GM12878 (cell line): ENCODE measurements around the gene SPON2. TPM values are rescaled to one million over a fixed set of nuclear protein-coding genes. Genes with fewer than 3 reads are reported as not detected.
A peak's percentile ranks its signal among the peaks of the same experiment; 100 is the strongest.

Experiments used
- ATAC-seq: fragments of 200-7000 bp; cut with Tn5 transposase; 3 replicates; pipeline ENCODE4 v1.9.1; 2020; ENCODE audit warnings: mild to moderate bottlenecking, moderate library complexity
- BruUV-seq: library from RNA; stranded (reverse); fragments of 400-500 nt; replicated peaks from 2 replicates; lab custom pipeline; 2021; lab: Mats Ljungman, UMichigan
- CTCF ChIA-PET: fragments of 300-600 bp; sonication (Branson Sonifier 250); formaldehyde crosslinking; extraction: SDS; loops from one replicate; lab custom pipeline; 2021; ENCODE audit warnings: inconsistent platforms; lab: Yijun Ruan, JAX
- POLR2A ChIA-PET: fragments of 350-600 bp; formaldehyde crosslinking; extraction: SDS; loops from one replicate; lab custom pipeline; 2021; ENCODE audit warnings: inconsistent platforms; lab: Charles Lee
- RAD21 ChIA-PET: fragments of 300-600 bp; sonication (Branson Sonifier 250); formaldehyde crosslinking; loops from one replicate; lab custom pipeline; 2023; ENCODE audit warnings: antibody characterized with exemption; ENCODE audit not compliant: unreplicated experiment; lab: Charles Lee
- SMC1A ChIA-PET: fragments of 300-600 bp; sonication (Branson Sonifier 250); formaldehyde crosslinking; loops from one replicate; lab custom pipeline; 2023; ENCODE audit not compliant: unreplicated experiment, uncharacterized antibody; lab: Charles Lee
- DNase-seq: peaks from one replicate; pipeline ENCODE4 v3.0.0-alpha.2; 2011; ENCODE audit warnings: low read depth, low spot score
- FAIRE-seq: peaks from 3 replicates; lab custom pipeline; 2011; peaks lifted over from hg19 to GRCh38; lab: Jason Lieb, UNC
- H2AFZ ChIP-seq: 2 replicates; pipeline ENCODE4 v1.6.0; 2011; ENCODE audit warnings: low read depth, low read length, control low read depth; ENCODE audit not compliant: control insufficient read depth
- H3K27ac ChIP-seq: 2 replicates; pipeline ENCODE4 v1.5.1; 2011; ENCODE audit warnings: control low read depth; ENCODE audit not compliant: control insufficient read depth, insufficient read depth
- H3K27me3 ChIP-seq, 2 experiments: replicated peaks in 1 of 2; 2 replicates each; pipeline versions ENCODE4 v1.6.0 to v1.6.1; 2011; ENCODE audit warnings: low read length in 1 of 2; ENCODE audit not compliant: control insufficient read depth in 2 of 2, insufficient read depth in 2 of 2
- H3K36me3 ChIP-seq, 2 experiments: 2 replicates each; pipeline ENCODE4 v1.5.1; 2011; ENCODE audit warnings: low read length in 1 of 2; ENCODE audit not compliant: control insufficient read depth in 2 of 2, insufficient read depth in 2 of 2
- H3K4me1 ChIP-seq: 2 replicates; pipeline ENCODE4 v1.6.1; 2011; ENCODE audit warnings: mild to moderate bottlenecking, low read length, moderate library complexity, mixed read lengths; ENCODE audit not compliant: control insufficient read depth, insufficient read depth
- H3K4me2 ChIP-seq: 2 replicates; pipeline ENCODE4 v1.6.0; 2011; ENCODE audit warnings: control low read depth; ENCODE audit not compliant: control insufficient read depth, insufficient read depth
- H3K4me3 ChIP-seq: fragments of 200-600 bp; sonication (generic); 2 replicates; pipeline ENCODE4 v1.5.1; 2016
- H3K79me2 ChIP-seq: 2 replicates; pipeline ENCODE4 v1.6.0; 2011; ENCODE audit warnings: low read length; ENCODE audit not compliant: control insufficient read depth, insufficient read depth
- H3K9ac ChIP-seq: 2 replicates; pipeline ENCODE4 v1.8.0; 2011; ENCODE audit warnings: low read length, control low read depth, mixed read lengths; ENCODE audit not compliant: control insufficient read depth, insufficient read depth
- H3K9me3 ChIP-seq: replicated peaks from 3 replicates; pipeline ENCODE4 v1.5.1; 2011; ENCODE audit warnings: mild to moderate bottlenecking, low read length; ENCODE audit not compliant: control insufficient read depth, insufficient read depth
- H4K20me1 ChIP-seq: 2 replicates; pipeline ENCODE4 v1.6.0; 2011; ENCODE audit not compliant: control insufficient read depth, insufficient read depth
- CHD4 ChIP-seq: fragments of 200-600 bp; sonication (generic); IDR thresholded peaks from 2 replicates; pipeline ENCODE4 v1.6.1; 2016; ENCODE audit warnings: mild to moderate bottlenecking
- FOS ChIP-seq: IDR thresholded peaks from 3 replicates; pipeline ENCODE4 v1.6.1; 2011; ENCODE audit warnings: borderline replicate concordance; ENCODE audit not compliant: insufficient read length; ENCODE audit errors: extremely low read depth
- SMARCA5 ChIP-seq: fragments of 450-650 bp; IDR thresholded peaks from 2 replicates; pipeline ENCODE4 v1.6.1; 2017; ENCODE audit warnings: mild to moderate bottlenecking
- WGBS: methylation state at CpG from one replicate; pipeline ENCODE4 v1.1.6; 2016; ENCODE audit warnings: low lambda C conversion rate; ENCODE audit not compliant: insufficient replicate concordance, insufficient coverage; ENCODE audit errors: missing lambda C conversion rate; 5-methylcytosine and 5-hydroxymethylcytosine counted together
- in situ Hi-C: fragments of 300-500 bp; cut with MboI; formaldehyde crosslinking; loops from 9 replicates; pipeline ENCODE4 v1.14.3; 2018; ENCODE audit warnings: mixed read lengths
- intact Hi-C: fragments of 100-400 bp; cut with micrococcal nuclease; formaldehyde crosslinking; loops from one replicate; pipeline ENCODE4 v1.14.2; 2022; ENCODE audit not compliant: unreplicated experiment
- polyA plus RNA-seq, 11 experiments: library from polyadenylated mRNA; depleted of rRNA in 4 of 11; unstranded in 6 of 11; stranded (reverse) in 5 of 11; fragments of >200 nt; fragmentation: Nextera tagmentation in 4 of 11; fragmentation: Illumina TruSeq in 1 of 11; extraction: Ambion mirVana in 4 of 11; extraction: Trizol in 1 of 11; gene quantifications; 1 replicate in 1 of 11; 2 replicates in 10 of 11; pipeline versions ENCODE4 v1.2.1 to v1.2.3, GENCODE V29; 2011 to 2016; ENCODE audit warnings: inconsistent platforms in 2 of 11, missing spikeins in 2 of 11, low read depth in 1 of 11
- total RNA-seq, 4 experiments: library from RNA; depleted of rRNA in 3 of 4; stranded (reverse); fragments of >200 nt in 3 of 4; fragmentation: Illumina TruSeq in 1 of 4; extraction: Trizol in 1 of 4; gene quantifications; 2 replicates each; pipeline versions ENCODE4 v1.2.1 to v1.2.3, GENCODE V29; 2013 to 2021
- TF ChIP-seq, protein P1 (sequence below): fragments of 450-650 bp; formaldehyde crosslinking; IDR thresholded peaks from 2 replicates; pipeline ENCODE4 v1.4.0; 2022; ENCODE audit warnings: mild to moderate bottlenecking, moderate library complexity
- TF ChIP-seq, protein P2 (sequence below): fragments of 450-650 bp; IDR thresholded peaks from 2 replicates; pipeline ENCODE4 v1.6.1; 2016; ENCODE audit warnings: mild to moderate bottlenecking

The SPON2 gene
- total and polyA plus RNA-seq, 10 of the 15 experiments (the other 5 are each of a cell fraction or from before 2014, with no cell fraction given), result 1.1 to 11.2 (median 7.3) TPM

DNA sequence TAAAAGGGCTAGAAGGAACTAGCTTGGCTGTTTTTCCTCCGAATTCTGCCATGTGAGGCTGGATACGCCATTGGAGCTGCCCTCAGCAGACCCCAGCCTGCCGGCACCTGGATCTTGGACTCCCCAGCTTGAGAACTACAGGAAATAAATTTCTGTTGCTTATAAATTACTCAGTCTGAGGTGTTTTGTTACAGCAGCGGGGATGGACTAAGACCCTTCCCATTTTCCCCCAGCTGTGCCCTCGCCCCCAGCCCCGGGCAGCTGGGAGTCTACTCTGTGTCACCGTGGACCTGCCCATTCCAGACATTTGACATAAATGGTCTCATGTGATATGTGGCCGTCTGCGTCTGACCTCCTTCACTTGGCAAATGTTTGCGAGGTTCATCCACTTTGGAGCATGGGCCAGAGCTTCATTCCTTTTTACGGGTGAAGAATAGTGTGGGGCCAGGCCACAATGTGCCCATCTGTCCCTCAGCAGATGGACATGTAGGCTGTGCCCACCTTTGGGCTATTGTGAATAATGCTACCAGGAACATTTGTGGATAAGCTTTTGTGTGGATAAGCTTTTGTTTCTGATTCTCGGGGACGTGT is 30.7 kb upstream of the SPON2 start:
- ChIA-PET SMC1A (interaction anchor here (0.7 to 4.9 kb wide), 13 partner anchors 10 to 589 kb away, joined by 3 to 33 read pairs (median 6); partner anchors contain the start of gene UVSSA), CTCF (interaction anchor here (1.0 to 2.8 kb wide), 10 partner anchors 12 to 144 kb away, joined by 3 to 10 read pairs (median 4); partner anchors contain the start of gene UVSSA), POLR2A (interaction anchor here (1.2 to 4.4 kb wide), 4 partner anchors 12 to 47 kb away, joined by 4 to 26 read pairs (median 9); no protein-coding TSS in a partner anchor), RAD21 (interaction anchor here (1.0 to 3.4 kb wide), 8 partner anchors 12 to 72 kb away, joined by 3 to 20 read pairs (median 12); partner anchors contain the start of gene CTBP1)
- Histone ChIP-seq H4K20me1 (no peaks in the 10 kb centered on the region), H3K79me2 (peaks cover 19% of the 10 kb centered on the region), H3K4me2 (0 out of 2 replicates have a peak overlapping the region, but pooled peaks have one; percentile 11), H2AFZ (no peak overlapping the region), H3K27me3 (no peaks in the 10 kb centered on the region), H3K9ac (no peak overlapping the region), H3K4me3 (no peak overlapping the region), H3K4me1 (peaks cover 38% of the 10 kb centered on the region), H3K9me3 (peaks cover 2% of the 10 kb centered on the region; the same call in 1 of the 3 replicates), H3K27ac (peak overlapping the region; percentile 77), H3K36me3 (no peaks in the 10 kb centered on the region)
- no TSS peak for BruUV-seq
- DNase-seq, result no peak
- no peak for FAIRE-seq
- 81% methylated on average over 13 of the region's 13 CpGs for WGBS
- ATAC-seq, result no peak
- in situ Hi-C loops, result no loop called here
- intact Hi-C loops, result loop anchor here (5.0 kb wide), 2 partner anchors 44 to 64 kb away; partner anchors contain the start of gene CTBP1
- TF ChIP-seq, protein P1, sequence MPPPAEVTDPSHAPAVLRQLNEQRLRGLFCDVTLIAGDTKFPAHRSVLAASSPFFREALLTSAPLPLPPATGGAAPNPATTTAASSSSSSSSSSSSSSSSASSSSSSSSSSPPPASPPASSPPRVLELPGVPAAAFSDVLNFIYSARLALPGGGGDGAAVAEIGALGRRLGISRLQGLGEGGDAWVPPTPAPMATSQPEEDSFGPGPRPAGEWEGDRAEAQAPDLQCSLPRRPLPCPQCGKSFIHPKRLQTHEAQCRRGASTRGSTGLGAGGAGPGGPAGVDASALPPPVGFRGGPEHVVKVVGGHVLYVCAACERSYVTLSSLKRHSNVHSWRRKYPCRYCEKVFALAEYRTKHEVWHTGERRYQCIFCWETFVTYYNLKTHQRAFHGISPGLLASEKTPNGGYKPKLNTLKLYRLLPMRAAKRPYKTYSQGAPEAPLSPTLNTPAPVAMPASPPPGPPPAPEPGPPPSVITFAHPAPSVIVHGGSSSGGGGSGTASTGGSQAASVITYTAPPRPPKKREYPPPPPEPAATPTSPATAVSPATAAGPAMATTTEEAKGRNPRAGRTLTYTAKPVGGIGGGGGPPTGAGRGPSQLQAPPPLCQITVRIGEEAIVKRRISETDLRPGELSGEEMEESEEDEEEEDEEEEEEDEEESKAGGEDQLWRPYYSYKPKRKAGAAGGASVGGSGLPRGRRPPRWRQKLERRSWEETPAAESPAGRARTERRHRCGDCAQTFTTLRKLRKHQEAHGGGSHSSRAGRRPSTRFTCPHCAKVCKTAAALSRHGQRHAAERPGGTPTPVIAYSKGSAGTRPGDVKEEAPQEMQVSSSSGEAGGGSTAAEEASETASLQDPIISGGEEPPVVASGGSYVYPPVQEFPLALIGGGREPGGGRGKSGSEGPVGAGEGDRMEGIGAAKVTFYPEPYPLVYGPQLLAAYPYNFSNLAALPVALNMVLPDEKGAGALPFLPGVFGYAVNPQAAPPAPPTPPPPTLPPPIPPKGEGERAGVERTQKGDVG (CRISPR knock-in tag), result no peak
- TF ChIP-seq FOS (no peak), SMARCA5 (0 out of 2 replicates have a peak, but pooled peaks have one; percentile 20), CHD4 (no peak)
- TF ChIP-seq, protein P2, sequence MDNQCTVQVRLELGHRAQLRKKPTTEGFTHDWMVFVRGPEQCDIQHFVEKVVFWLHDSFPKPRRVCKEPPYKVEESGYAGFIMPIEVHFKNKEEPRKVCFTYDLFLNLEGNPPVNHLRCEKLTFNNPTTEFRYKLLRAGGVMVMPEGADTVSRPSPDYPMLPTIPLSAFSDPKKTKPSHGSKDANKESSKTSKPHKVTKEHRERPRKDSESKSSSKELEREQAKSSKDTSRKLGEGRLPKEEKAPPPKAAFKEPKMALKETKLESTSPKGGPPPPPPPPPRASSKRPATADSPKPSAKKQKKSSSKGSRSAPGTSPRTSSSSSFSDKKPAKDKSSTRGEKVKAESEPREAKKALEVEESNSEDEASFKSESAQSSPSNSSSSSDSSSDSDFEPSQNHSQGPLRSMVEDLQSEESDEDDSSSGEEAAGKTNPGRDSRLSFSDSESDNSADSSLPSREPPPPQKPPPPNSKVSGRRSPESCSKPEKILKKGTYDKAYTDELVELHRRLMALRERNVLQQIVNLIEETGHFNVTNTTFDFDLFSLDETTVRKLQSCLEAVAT, result no peak
